HEK293 (cell line): ENCODE measurements around the gene PKP3.
"Not testable (repeated sequence)": the region's sequence is repeated elsewhere in the genome, so short reads cannot be mapped to it uniquely, and the experiment has no call there.

Source experiments
- CTCF ChIA-PET: fragments of 350-600 bp; formaldehyde crosslinking; extraction: SDS; loops from one replicate; lab custom pipeline; 2021; ENCODE audit warnings: antibody characterized with exemption; lab: Yijun Ruan, JAX
- POLR2A ChIA-PET: fragments of 300-600 bp; formaldehyde crosslinking; extraction: SDS; loops from one replicate; lab custom pipeline; 2020; ENCODE audit warnings: antibody characterized with exemption, inconsistent platforms; lab: Yijun Ruan, JAX
- H3K27ac ChIP-seq: fragments of 200-500 bp; sonication (Bioruptor generic); 2 replicates; pipeline ENCODE4 v1.5.1; 2014; ENCODE audit warnings: low read depth, low read length, control low read depth, inconsistent platforms; ENCODE audit errors: extremely low read depth
- H3K36me3 ChIP-seq, 2 experiments: fragments of 200-500 bp in 1 of 2; sonication (Bioruptor generic) in 1 of 2; 1 replicate in 1 of 2; 2 replicates in 1 of 2; pipeline ENCODE4 v1.5.1; 2014 to 2017; ENCODE audit warnings: inconsistent platforms in 2 of 2, low read length in 2 of 2; ENCODE audit not compliant: control insufficient read depth in 2 of 2, insufficient read depth in 1 of 2
- H3K4me1 ChIP-seq: fragments of 200-500 bp; sonication (Bioruptor generic); 2 replicates; pipeline ENCODE4 v1.5.1; 2014; ENCODE audit warnings: mild to moderate bottlenecking, low read length, inconsistent platforms; ENCODE audit not compliant: control insufficient read depth, insufficient read depth
- H3K4me3 ChIP-seq: 2 replicates; pipeline ENCODE4 v1.5.1; 2011; ENCODE audit warnings: low read depth, mild to moderate bottlenecking, control low read depth, low read length, moderate library complexity
- H3K9me3 ChIP-seq: fragments of 200-500 bp; sonication (Bioruptor generic); 2 replicates; pipeline ENCODE4 v1.5.1; 2014; ENCODE audit warnings: low read depth, low read length, inconsistent platforms; ENCODE audit not compliant: control insufficient read depth, insufficient read depth
- GLIS1 ChIP-seq: fragments of 450-650 bp; formaldehyde crosslinking; IDR thresholded peaks from 2 replicates; pipeline ENCODE4 v1.5.1; 2016; ENCODE audit warnings: missing biosample characterization, missing genetic modification characterization
- HOXA7 ChIP-seq: sonication (generic); formaldehyde crosslinking; IDR thresholded peaks from 2 replicates; pipeline ENCODE4 v1.8.1; 2022; ENCODE audit warnings: missing genetic modification reagents, borderline replicate concordance
- KLF7 ChIP-seq: fragments of 450-650 bp; formaldehyde crosslinking; IDR thresholded peaks from 2 replicates; pipeline ENCODE4 v1.5.1; 2016; ENCODE audit warnings: missing biosample characterization, missing genetic modification characterization, borderline replicate concordance
- MZF1 ChIP-seq: fragments of 450-650 bp; formaldehyde crosslinking; IDR thresholded peaks from 2 replicates; pipeline ENCODE4 v1.5.1; 2017; ENCODE audit warnings: missing biosample characterization, missing genetic modification characterization, borderline replicate concordance
- REPIN1 ChIP-seq: fragments of 450-650 bp; formaldehyde crosslinking; IDR thresholded peaks from 2 replicates; pipeline ENCODE4 v1.5.1; 2017; ENCODE audit warnings: missing biosample characterization, missing genetic modification characterization, low read depth
- SP7 ChIP-seq: fragments of 450-650 bp; formaldehyde crosslinking; IDR thresholded peaks from 2 replicates; pipeline ENCODE4 v1.5.1; 2016; ENCODE audit warnings: missing biosample characterization, missing genetic modification characterization
- ZBTB21 ChIP-seq: fragments of 450-650 bp; formaldehyde crosslinking; IDR thresholded peaks from 2 replicates; pipeline ENCODE4 v1.5.1; 2017; ENCODE audit warnings: missing biosample characterization, missing genetic modification characterization
- ZBTB7A ChIP-seq: fragments of 450-650 bp; formaldehyde crosslinking; IDR thresholded peaks from 2 replicates; pipeline ENCODE4 v1.5.1; 2016; ENCODE audit warnings: low read depth, missing biosample characterization, missing genetic modification characterization
- ZFP41 ChIP-seq: fragments of 450-650 bp; formaldehyde crosslinking; IDR thresholded peaks from 2 replicates; pipeline ENCODE4 v1.5.1; 2016; ENCODE audit warnings: missing biosample characterization, missing genetic modification characterization, borderline replicate concordance
- ZNF112 ChIP-seq: fragments of 450-650 bp; formaldehyde crosslinking; IDR thresholded peaks from 2 replicates; pipeline ENCODE4 v1.5.0; 2017; ENCODE audit warnings: missing biosample characterization, missing genetic modification characterization
- ZNF132 ChIP-seq: fragments of 450-650 bp; formaldehyde crosslinking; IDR thresholded peaks from 2 replicates; pipeline ENCODE4 v1.5.1; 2017; ENCODE audit warnings: missing biosample characterization, missing genetic modification characterization, borderline replicate concordance
- ZNF214 ChIP-seq: fragments of 450-650 bp; formaldehyde crosslinking; IDR thresholded peaks from 2 replicates; pipeline ENCODE4 v1.5.1; 2017; ENCODE audit warnings: missing biosample characterization, mild to moderate bottlenecking, missing genetic modification characterization, borderline replicate concordance
- ZNF354C ChIP-seq: fragments of 450-650 bp; formaldehyde crosslinking; IDR thresholded peaks from 2 replicates; pipeline ENCODE4 v1.5.1; 2016; ENCODE audit warnings: missing biosample characterization, missing genetic modification characterization, low read depth, borderline replicate concordance
- ZNF529 ChIP-seq: fragments of 450-650 bp; formaldehyde crosslinking; IDR thresholded peaks from 2 replicates; pipeline ENCODE4 v1.5.1; 2017; ENCODE audit warnings: missing genetic modification characterization, missing biosample characterization; ENCODE audit not compliant: insufficient replicate concordance
- ZNF530 ChIP-seq: fragments of 450-650 bp; formaldehyde crosslinking; IDR thresholded peaks from 2 replicates; pipeline ENCODE4 v1.5.1; 2016; ENCODE audit warnings: low read depth, missing biosample characterization, missing genetic modification characterization
- ZNF610 ChIP-seq: fragments of 450-650 bp; formaldehyde crosslinking; IDR thresholded peaks from 2 replicates; pipeline ENCODE4 v1.5.1; 2016; ENCODE audit warnings: missing biosample characterization, missing genetic modification characterization, borderline replicate concordance
- ZNF785 ChIP-seq: fragments of 450-650 bp; formaldehyde crosslinking; IDR thresholded peaks from 2 replicates; pipeline ENCODE4 v1.5.1; 2016; ENCODE audit warnings: missing biosample characterization, missing genetic modification characterization
- ZNF843 ChIP-seq: fragments of 450-650 bp; formaldehyde crosslinking; IDR thresholded peaks from 2 replicates; pipeline ENCODE4 v1.5.1; 2016; ENCODE audit warnings: missing biosample characterization, missing genetic modification characterization
- TF ChIP-seq, protein P1 (sequence below): fragments of 450-650 bp; formaldehyde crosslinking; IDR thresholded peaks from 2 replicates; pipeline ENCODE4 v1.5.1; 2017; ENCODE audit warnings: missing biosample characterization, missing genetic modification characterization
- TF ChIP-seq, protein P2 (sequence below): fragments of 450-650 bp; formaldehyde crosslinking; IDR thresholded peaks from 2 replicates; pipeline ENCODE4; 2016; ENCODE audit warnings: missing biosample characterization, missing genetic modification characterization
- TF ChIP-seq, protein P3 (sequence below): fragments of 450-650 bp; formaldehyde crosslinking; optimal IDR thresholded peaks from 2 replicates; pipeline ENCODE3; 2016; ENCODE audit warnings: missing biosample characterization, mild to moderate bottlenecking, missing genetic modification characterization

Gene PKP3

DNA sequence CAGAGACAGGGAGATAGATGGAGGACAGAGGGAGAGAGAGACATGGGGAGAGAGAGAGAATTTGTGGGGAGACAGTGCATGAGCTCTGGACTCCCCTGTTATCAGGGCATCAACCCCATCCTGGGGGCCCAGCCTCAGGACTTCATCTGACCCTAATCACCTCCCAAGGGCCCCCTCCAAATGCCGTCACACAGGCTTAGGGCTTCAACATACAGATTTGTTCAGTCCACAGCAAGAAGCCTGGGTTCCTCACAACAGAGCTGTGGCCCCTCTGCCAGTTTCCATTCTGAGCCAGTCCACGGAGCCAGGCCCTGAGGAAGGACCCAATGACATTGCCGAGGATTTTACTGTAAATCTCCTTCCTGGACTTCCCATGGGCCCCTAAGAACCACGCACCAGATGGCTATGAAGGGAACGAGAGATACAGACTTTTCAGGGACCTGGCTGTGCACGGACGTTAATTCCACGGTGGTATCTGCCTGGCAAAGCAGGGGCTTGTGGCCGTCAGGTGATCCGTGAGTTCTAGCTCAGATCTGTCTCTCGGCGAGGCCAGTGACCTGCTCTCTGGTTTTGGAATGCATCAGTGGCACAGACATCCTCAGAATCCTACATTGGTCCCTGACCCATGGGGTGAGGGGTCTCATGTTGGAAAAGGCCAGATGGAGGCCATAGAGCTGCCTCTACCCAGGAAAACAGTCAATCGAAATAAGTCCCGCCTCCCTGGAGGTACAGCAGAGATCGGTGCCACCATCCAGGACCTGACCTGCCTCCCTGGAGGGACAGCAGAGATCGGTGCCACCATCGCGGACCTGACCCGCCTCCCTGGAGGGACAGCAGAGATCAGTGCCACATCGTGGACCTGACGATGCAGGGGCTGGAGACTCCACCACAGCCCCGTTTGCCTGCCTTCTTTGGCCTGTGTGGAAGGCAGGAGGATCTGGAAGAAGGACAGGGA is 33.4 kb upstream of the PKP3 start:
- ChIA-PET CTCF (interaction anchor here (0.6 to 2.2 kb wide), 6 partner anchors 15 to 110 kb away, joined by 3 to 20 read pairs (median 4); no protein-coding TSS in a partner anchor), POLR2A (no interaction called here)
- no peaks in the 10 kb centered on the region for H3K9me3 ChIP-seq
- H3K27ac ChIP-seq: no peak overlapping the region
- H3K4me1 ChIP-seq: no peaks in the 10 kb centered on the region
- TF ChIP-seq MZF1: no peak
- TF ChIP-seq ZNF785 (tag by site-specific recombination): no peak
- TF ChIP-seq, protein P1, sequence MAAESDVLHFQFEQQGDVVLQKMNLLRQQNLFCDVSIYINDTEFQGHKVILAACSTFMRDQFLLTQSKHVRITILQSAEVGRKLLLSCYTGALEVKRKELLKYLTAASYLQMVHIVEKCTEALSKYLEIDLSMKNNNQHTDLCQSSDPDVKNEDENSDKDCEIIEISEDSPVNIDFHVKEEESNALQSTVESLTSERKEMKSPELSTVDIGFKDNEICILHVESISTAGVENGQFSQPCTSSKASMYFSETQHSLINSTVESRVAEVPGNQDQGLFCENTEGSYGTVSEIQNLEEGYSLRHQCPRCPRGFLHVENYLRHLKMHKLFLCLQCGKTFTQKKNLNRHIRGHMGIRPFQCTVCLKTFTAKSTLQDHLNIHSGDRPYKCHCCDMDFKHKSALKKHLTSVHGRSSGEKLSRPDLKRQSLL (tag by site-specific recombination): no peak
- no peak for TF ChIP-seq REPIN1 (tag by site-specific recombination)
- TF ChIP-seq, protein P2, sequence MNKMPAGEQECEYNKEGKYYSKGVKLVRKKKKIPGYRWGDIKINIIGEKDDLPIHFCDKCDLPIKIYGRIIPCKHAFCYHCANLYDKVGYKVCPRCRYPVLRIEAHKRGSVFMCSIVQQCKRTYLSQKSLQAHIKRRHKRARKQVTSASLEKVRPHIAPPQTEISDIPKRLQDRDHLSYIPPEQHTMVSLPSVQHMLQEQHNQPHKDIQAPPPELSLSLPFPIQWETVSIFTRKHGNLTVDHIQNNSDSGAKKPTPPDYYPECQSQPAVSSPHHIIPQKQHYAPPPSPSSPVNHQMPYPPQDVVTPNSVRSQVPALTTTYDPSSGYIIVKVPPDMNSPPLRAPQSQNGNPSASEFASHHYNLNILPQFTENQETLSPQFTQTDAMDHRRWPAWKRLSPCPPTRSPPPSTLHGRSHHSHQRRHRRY (tag by site-specific recombination): no peak
- no peak for TF ChIP-seq ZNF843
- no peak for TF ChIP-seq ZBTB7A (tag by site-specific recombination)
- no peak for TF ChIP-seq SP7 (tag by site-specific recombination)
- H3K36me3 ChIP-seq: no peaks in the 10 kb centered on the region
- no peak overlapping the region for H3K4me3 ChIP-seq

DNA sequence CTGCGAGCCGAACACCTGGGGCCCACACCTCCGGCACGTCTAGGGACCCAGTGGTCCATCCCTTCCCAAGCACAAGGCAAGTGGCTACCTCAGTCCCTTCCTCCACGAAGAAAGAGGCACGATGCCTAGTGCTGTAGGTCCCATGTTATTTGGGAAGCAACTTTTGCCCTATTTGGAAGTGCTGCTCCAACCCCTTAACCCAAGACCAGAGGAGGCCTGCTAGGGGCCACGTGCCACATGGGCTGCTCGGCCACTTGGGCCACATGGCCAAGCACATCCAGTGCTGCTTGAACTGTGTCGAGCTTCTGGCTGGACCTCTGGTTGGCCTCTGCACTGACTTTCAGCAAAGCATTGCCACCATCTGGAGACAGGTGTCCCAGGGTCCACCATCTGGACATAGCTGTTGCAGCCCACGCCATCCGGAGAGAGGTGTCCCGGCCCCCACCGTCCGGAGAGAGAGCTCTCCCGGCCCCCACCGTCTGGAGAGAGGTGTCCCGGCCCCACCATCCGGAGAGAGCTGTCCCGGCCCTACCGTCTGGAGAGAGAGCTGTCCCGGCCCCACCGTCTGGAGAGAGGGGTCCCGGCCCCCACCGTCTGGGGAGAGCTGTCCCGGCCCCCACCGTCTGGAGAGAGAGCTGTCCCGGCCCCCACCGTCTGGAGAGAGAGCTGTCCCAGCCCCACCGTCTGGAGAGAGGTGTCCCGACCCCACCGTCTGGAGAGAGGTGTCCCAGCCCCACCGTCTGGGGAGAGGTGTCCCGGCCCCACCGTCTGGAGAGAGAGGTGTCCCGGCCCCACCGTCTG is 31.2 kb upstream of the PKP3 start:
- H3K9me3 ChIP-seq: no peaks in the 10 kb centered on the region
- CTCF ChIA-PET: interaction anchor here (0.6 to 2.2 kb wide), 8 partner anchors 20 to 134 kb away, joined by 3 to 20 read pairs (median 3); no protein-coding TSS in a partner anchor
- no peaks in the 10 kb centered on the region for H3K4me1 ChIP-seq
- TF ChIP-seq ZBTB21 (tag by site-specific recombination): no peak
- no peak for TF ChIP-seq GLIS1
- TF ChIP-seq ZNF214 (tag by site-specific recombination): no peak
- TF ChIP-seq, protein P3, sequence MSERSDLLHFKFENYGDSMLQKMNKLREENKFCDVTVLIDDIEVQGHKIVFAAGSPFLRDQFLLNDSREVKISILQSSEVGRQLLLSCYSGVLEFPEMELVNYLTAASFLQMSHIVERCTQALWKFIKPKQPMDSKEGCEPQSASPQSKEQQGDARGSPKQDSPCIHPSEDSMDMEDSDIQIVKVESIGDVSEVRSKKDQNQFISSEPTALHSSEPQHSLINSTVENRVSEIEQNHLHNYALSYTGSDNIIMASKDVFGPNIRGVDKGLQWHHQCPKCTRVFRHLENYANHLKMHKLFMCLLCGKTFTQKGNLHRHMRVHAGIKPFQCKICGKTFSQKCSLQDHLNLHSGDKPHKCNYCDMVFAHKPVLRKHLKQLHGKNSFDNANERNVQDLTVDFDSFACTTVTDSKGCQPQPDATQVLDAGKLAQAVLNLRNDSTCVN: no peak
- TF ChIP-seq ZFP41: no peak
- no peak for TF ChIP-seq ZNF112 (tag by site-specific recombination)
- no peak for TF ChIP-seq ZNF529
- TF ChIP-seq KLF7 (tag by site-specific recombination): no peak
- no peak for TF ChIP-seq ZNF132
- no peak for TF ChIP-seq HOXA7
- TF ChIP-seq ZNF530 (tag by site-specific recombination): no peak
- no peak for TF ChIP-seq ZNF354C (tag by site-specific recombination)
- no peak for TF ChIP-seq ZNF610 (tag by site-specific recombination)
- H3K4me3 ChIP-seq: no peak overlapping the region
- H3K27ac ChIP-seq: no peak overlapping the region
- no peaks in the 10 kb centered on the region for H3K36me3 ChIP-seq
- POLR2A ChIA-PET: no interaction called here

DNA sequence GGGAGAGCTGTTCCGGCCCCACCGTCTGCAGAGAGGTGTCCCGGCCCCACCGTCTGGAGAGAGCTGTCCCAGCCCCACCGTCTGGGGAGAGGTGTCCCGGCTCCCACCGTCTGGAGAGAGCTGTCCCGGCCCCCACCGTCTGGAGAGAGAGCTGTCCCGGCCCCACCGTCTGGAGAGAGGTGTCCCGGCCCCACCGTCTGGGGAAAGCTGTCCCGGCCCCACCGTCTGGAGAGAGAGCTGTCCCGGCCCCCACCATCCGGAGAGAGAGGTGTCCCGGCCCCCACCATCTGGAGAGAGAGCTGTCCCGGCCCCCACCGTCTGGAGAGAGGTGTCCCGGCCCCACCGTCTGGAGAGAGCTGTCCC is 30.6 kb upstream of the PKP3 start:
- H3K4me1 ChIP-seq, H3K9me3 ChIP-seq, H3K27ac ChIP-seq, H3K36me3 ChIP-seq, H3K4me3 ChIP-seq, POLR2A ChIA-PET: not testable (repeated sequence)
- CTCF ChIA-PET: interaction anchor here (0.6 to 2.2 kb wide), 7 partner anchors 19 to 155 kb away, joined by 3 to 20 read pairs (median 3); no protein-coding TSS in a partner anchor
